ACC112 (cell line): Measurements from ENCODE around the gene YBX1.
A peak's percentile ranks its signal among the peaks of the same experiment; 100 is the strongest.
"Not testable (repeated sequence)": the region's sequence is repeated elsewhere in the genome, so short reads cannot be mapped to it uniquely, and the experiment has no call there.

ENCODE experiments used
- H2AFZ ChIP-seq: fragments of 200-600 bp; sonication (generic); one replicate; pipeline ENCODE4 v1.6.0; 2017; ENCODE audit warnings: antibody characterized with exemption, low read length; ENCODE audit not compliant: unreplicated experiment
- H3K27ac ChIP-seq: fragments of 200-600 bp; sonication (generic); 2 replicates; pipeline ENCODE4 v1.5.1; 2014; ENCODE audit warnings: low read depth, mild to moderate bottlenecking, antibody characterized with exemption, low read length, moderate library complexity
- H3K27me3 ChIP-seq: fragments of 200-600 bp; sonication (generic); 2 replicates; pipeline ENCODE4 v1.6.1; 2014; ENCODE audit warnings: mild to moderate bottlenecking, antibody characterized with exemption, low read length, moderate library complexity, mixed read lengths; ENCODE audit not compliant: insufficient read depth
- H3K36me3 ChIP-seq: fragments of 200-600 bp; sonication (generic); 2 replicates; pipeline ENCODE4 v1.6.1; 2016; ENCODE audit warnings: mild to moderate bottlenecking, antibody characterized with exemption, low read length, moderate library complexity, mixed read lengths; ENCODE audit not compliant: insufficient read depth
- H3K4me1 ChIP-seq: fragments of 200-600 bp; sonication (generic); one replicate; pipeline ENCODE4 v1.6.1; 2016; ENCODE audit warnings: low read length, mixed read lengths; ENCODE audit not compliant: insufficient read depth, unreplicated experiment, control insufficient read depth
- H3K4me3 ChIP-seq: fragments of 200-600 bp; sonication (generic); 2 replicates; pipeline ENCODE4 v1.5.1; 2014; ENCODE audit warnings: mild to moderate bottlenecking, low read depth, low read length
- H3K79me2 ChIP-seq: fragments of 200-600 bp; sonication (generic); one replicate; pipeline ENCODE4 v1.6.0; 2016; ENCODE audit warnings: low read length; ENCODE audit not compliant: control insufficient read depth, unreplicated experiment, insufficient read depth

Gene YBX1

DNA sequence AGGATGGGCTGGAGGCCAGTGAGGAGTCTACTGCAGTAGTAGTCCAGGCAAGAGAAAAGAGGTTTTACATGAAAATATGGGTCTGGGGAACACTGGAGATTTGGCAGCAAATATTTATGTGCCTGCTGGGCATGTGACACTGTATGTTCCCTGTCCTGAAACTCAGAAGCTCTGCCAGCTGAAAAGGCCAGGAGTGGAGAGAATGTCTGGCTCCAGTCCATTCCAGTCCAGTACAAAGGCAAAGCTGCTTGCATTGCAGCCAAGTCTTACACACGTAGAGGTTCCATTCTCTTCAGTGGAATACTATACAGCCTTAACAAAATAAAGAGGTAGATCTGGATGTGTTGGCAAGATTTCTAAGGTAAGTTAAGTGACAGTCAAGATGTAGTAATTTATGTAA is 7.5 kb upstream of the YBX1 start:
- Histone ChIP-seq H3K4me3 (no peak overlapping the region), H3K27me3 (no peaks in the 10 kb centered on the region), H3K36me3 (peaks cover 9% of the 10 kb centered on the region; the same call in 1 of the 2 replicates), H2AFZ (no peak overlapping the region), H3K79me2 (peaks cover under 1% of the 10 kb centered on the region), H3K4me1 (peaks cover 3% of the 10 kb centered on the region), H3K27ac (no peak overlapping the region)

DNA sequence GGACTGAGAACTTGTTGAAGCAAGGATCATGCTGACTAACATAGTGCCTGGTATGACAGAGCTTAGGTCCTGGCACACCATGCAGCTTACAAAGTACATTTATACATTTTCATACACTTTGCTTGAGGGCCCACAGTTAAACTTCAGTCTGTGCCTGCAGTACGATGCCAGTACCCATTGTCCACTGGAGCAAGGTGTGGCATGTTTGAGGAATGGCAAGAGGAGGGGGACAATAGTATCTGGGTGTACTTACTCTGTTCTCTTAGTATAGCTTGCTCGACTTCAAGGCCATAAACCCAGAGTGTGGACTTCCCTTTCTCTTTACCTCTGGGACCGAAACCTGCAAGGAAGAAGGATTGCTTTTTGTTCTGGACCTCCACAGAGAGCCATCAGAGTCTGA is 6.8 kb upstream of the YBX1 start:
- Histone ChIP-seq H2AFZ (no peak overlapping the region), H3K27me3 (no peaks in the 10 kb centered on the region), H3K4me3 (no peak overlapping the region), H3K36me3 (0 out of 2 replicates have a peak, but pooled peaks cover 9% of the 10 kb centered on the region), H3K4me1 (peaks cover 10% of the 10 kb centered on the region), H3K79me2 (peaks cover 7% of the 10 kb centered on the region), H3K27ac (no peak overlapping the region)

DNA sequence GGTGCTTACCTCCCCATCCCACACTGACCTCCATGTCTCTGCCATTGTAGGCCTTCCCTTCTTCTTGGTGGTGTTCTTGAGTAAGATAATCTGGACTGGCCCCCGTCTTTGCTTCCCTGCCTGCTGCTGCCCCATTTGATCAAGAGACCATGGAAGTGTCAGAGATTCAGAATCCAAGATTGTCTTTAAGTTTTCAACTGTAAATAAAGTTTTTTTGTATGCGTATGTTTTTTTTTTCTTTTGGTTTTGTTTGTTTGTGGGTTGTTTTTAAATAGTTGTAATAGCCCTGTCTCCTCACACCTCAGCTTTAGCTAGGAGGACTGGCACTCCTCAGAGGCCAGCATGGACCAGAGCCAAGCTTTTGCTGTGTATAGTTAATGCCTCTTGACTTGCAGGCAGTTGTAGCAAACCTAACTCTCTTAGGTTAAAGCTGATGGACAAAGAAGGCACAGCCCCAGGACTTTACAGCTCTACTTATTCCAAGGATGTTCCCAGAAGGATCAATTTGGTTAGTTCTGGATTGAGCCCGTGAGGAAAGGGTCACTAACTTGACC is 5.6 kb upstream of the YBX1 start:
- Histone ChIP-seq H3K4me1 (peaks cover 15% of the 10 kb centered on the region), H3K27me3 (no peaks in the 10 kb centered on the region), H3K27ac (no peak overlapping the region), H3K79me2 (peaks cover 18% of the 10 kb centered on the region), H2AFZ (no peak overlapping the region), H3K36me3 (0 out of 2 replicates have a peak, but pooled peaks cover 9% of the 10 kb centered on the region), H3K4me3 (no peak overlapping the region)

DNA sequence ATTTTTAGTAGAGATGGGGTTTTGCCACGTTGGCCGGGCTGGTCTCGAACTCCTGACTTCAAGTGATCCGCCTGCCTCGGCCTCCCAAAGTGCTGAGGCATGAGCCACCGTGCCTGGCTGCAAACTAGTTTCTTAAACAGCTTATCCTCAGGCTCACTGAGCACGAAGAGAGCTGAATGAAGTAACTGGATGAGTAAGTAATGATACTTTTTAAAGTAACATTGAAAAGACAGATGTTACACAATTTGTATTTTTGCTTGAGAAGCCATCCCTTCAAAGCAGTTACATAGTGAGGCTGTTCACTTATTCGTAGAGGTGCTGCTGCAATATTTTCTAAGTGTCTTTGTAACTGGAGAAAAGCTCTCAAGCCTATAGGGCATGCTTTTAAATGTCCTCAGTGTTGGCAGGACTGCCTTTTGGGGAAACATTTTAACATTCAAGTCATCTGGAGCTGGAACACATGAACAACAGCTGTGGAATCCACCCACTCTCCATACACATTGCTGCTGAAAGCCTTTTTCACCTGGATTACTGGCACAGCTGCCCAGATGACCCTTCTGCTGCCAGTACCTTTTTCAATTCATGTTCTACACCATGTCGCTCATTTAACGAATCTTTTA is 2.7 kb upstream of the YBX1 start:
- H3K36me3 ChIP-seq, result peaks cover 18% of the 10 kb centered on the region
- no peak overlapping the region for H3K27ac ChIP-seq
- H2AFZ ChIP-seq, result no peak overlapping the region

DNA sequence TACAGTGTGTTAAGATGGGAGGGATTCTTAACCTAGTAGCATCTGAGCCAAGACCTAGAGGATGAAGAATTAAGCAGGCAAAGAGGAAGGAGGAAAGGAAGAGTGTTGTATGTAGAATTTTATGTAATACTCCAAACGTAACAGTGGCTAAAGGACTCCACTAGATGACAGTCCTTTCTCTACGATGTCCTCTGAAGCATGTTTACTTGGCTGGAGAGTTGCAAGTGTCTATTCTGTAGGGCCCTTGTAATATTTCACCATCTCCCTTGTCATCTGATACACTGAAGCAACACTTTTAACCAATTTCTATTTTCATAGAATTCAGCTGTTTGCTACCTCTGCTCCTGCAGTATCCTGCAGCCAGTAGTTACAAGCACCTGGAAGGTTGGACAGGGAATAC is 2.2 kb upstream of the YBX1 start:
- Histone ChIP-seq H3K27ac (no peak overlapping the region), H2AFZ (no peak overlapping the region), H3K79me2 (peaks cover 40% of the 10 kb centered on the region), H3K4me1 (peaks cover 24% of the 10 kb centered on the region), H3K4me3 (peak overlapping the region; percentile 96), H3K36me3 (peaks cover 24% of the 10 kb centered on the region), H3K27me3 (no peaks in the 10 kb centered on the region)

More for the DNA sequence above, 2.7 kb upstream of the YBX1 start:
- H3K79me2 ChIP-seq, result peaks cover 34% of the 10 kb centered on the region
- no peak overlapping the region for H3K4me3 ChIP-seq
- no peaks in the 10 kb centered on the region for H3K27me3 ChIP-seq
- H3K4me1 ChIP-seq, result peaks cover 18% of the 10 kb centered on the region

DNA sequence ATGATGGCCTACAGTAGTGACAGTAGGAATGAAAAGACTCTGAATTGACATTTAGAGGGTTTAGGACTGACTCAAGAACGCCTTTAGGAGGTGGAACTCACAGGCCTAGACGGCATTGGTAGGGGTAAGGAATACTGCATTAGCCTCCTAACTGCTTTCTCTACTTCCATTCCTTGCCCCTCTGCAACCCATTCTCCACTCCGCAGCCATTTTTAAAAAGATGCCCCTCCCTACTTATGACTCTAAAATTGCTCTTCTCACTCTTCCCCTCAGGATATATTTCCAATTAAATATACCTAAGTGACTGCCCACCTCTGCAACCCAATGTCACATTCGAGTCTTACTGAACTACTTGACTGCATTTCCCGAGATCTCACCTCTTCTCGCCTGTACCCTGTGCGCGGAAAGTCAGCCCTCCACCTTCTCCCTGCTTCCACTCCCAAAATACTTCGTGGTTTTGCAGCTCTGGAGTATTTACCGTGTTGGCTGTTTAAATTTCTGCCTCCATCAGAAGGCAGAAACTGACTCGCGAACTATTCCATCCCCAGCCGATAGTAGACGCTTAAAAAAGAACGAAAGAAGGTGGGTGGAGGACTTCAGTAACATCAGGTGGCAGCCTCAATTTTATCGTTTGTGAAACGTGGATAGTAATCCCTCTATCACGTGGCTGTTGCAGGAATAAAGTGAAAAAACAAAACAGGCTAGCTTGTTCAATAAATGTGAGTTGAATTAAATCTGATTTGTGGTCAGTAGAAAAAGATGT is 1.1 kb upstream of the YBX1 start:
- Histone ChIP-seq H3K4me3 (peak overlapping the region; percentile 96), H3K4me1 (peaks cover 35% of the 10 kb centered on the region), H3K27ac (peak overlapping the region; percentile 67), H2AFZ (peak overlapping the region; percentile 62), H3K27me3 (no peaks in the 10 kb centered on the region), H3K79me2 (peaks cover 51% of the 10 kb centered on the region), H3K36me3 (peaks cover 18% of the 10 kb centered on the region)

DNA sequence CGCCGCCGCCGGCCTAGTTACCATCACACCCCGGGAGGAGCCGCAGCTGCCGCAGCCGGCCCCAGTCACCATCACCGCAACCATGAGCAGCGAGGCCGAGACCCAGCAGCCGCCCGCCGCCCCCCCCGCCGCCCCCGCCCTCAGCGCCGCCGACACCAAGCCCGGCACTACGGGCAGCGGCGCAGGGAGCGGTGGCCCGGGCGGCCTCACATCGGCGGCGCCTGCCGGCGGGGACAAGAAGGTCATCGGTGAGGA is 193 bp downstream of the YBX1 start:
- peaks cover 26% of the 10 kb centered on the region for H3K36me3 ChIP-seq
- peak overlapping the region; percentile 32 for H3K27ac ChIP-seq
- H2AFZ ChIP-seq, H3K27me3 ChIP-seq: not testable (repeated sequence)
- H3K4me1 ChIP-seq, result peaks cover 44% of the 10 kb centered on the region
- peak overlapping the region; percentile 96 for H3K4me3 ChIP-seq
- H3K79me2 ChIP-seq, result peaks cover 64% of the 10 kb centered on the region

DNA sequence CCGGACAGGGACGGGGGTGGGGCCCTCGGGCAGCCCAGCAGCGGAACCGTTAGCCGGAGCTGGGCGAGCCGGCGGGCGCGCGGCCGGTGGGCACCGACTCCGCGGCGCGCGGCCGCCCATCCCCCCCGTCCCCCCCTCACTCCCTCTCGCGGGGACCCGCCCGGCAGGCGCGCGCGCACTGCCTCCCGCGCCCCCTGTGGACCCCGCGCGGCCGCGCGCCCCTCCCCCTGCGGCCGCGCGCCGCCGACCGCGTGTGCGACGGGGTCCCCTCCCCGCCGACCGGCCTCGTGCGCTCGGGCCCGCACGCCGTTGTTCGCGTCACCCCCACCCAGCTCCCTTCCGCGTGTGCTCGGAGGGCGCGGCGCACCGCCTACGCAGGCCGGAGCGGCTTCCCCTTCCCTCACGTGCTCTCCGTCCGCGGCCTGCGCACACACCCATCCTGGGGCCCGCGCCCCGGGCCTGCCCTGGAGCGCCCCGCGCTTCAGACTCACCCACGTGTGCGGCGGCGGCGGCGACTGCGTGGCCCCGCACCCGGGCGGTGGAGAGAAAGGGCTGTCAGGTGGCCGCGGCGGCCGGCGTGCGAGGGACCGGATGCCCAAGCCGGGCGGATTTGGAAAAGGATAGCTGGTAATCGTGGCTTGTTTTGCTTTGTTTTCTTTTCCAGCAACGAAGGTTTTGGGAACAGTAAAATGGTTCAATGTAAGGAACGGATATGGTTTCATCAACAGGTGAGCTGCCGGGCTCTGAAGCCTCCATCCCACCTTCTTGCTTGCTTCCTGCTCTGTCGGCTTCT is 717 bp downstream of the YBX1 start:
- H3K27ac ChIP-seq, result peak overlapping the region; percentile 44
- peak overlapping the region; percentile 96 for H3K4me3 ChIP-seq
- H3K36me3 ChIP-seq, result peaks cover 31% of the 10 kb centered on the region
- H2AFZ ChIP-seq, result no peak overlapping the region
- peaks cover 69% of the 10 kb centered on the region for H3K79me2 ChIP-seq
- H3K27me3 ChIP-seq, result no peaks in the 10 kb centered on the region
- H3K4me1 ChIP-seq, result peaks cover 48% of the 10 kb centered on the region

DNA sequence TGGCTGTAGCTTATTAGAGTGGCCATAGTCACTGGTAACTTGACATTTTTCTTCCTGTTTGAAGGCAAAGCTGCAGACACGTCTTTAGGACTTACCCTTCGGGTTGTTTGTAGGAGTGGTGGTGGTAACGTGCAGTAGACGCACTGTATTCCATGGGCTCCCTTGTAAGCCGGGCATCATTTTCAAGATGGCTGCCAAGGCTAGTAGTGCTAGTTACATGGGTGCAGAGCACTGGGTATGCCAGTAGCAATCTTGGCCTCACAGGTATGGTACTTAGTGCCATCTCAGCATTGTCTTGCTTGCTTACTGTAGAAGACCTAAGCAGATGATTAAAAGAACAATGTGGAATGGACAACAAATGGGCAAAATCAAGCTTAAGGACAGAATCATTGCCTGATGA is 1.9 kb downstream of the YBX1 start:
- H3K4me1 ChIP-seq, result peaks cover 60% of the 10 kb centered on the region
- peaks cover 81% of the 10 kb centered on the region for H3K79me2 ChIP-seq
- peak overlapping the region; percentile 96 for H3K4me3 ChIP-seq
- H3K27ac ChIP-seq, result no peak overlapping the region
- H2AFZ ChIP-seq, result no peak overlapping the region
- no peaks in the 10 kb centered on the region for H3K27me3 ChIP-seq
- peaks cover 37% of the 10 kb centered on the region for H3K36me3 ChIP-seq

DNA sequence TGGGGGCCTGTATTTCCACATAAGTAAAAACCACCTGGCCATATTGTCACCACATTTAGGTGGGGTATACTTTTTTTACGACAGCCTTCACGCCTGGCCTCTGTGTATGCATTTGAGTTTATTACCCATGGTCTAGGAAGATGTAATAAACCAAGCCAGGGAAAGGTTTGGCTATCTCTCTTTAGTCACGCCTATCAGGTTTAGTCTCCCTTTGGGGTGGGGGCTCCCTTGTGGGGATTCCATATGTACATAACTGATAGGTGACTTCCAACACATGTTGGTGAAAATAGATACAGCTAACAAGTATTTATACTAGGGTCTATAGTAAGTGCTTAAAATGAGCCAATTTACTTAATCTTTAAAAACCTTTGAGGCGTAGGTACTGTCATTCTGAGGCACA is 4.2 kb downstream of the YBX1 start:
- peak overlapping the region; percentile 37 for H3K4me3 ChIP-seq

More for the DNA sequence above, 4.2 kb downstream of the YBX1 start:
- H3K36me3 ChIP-seq, result peaks cover 37% of the 10 kb centered on the region
- no peaks in the 10 kb centered on the region for H3K27me3 ChIP-seq
- H3K27ac ChIP-seq, result no peak overlapping the region
- peaks cover 88% of the 10 kb centered on the region for H3K79me2 ChIP-seq
- H3K4me1 ChIP-seq, result peaks cover 58% of the 10 kb centered on the region
- H2AFZ ChIP-seq, result no peak overlapping the region
